IMR-90 (cell line): Measurements from ENCODE around the gene KIF1A. TPM values are rescaled to one million over a fixed set of nuclear protein-coding genes. Genes with fewer than 3 reads are reported as not detected.

Source experiments
- ATAC-seq: fragments of 200-7000 bp; cut with Tn5 transposase; 2 replicates; pipeline ENCODE4 v1.9.1; 2020; ENCODE audit warnings: low read depth, mild to moderate bottlenecking, moderate library complexity
- BruUV-seq: library from RNA; stranded (reverse); fragments of 400-500 nt; replicated peaks from 2 replicates; lab custom pipeline; 2021; lab: Mats Ljungman, UMichigan
- CTCF ChIA-PET: fragments of 300-600 bp; formaldehyde crosslinking; extraction: SDS; loops from one replicate; lab custom pipeline; 2021; ENCODE audit warnings: antibody characterized with exemption; lab: Yijun Ruan, JAX
- POLR2A ChIA-PET: fragments of 300-600 bp; sonication (Branson Sonifier 250); formaldehyde crosslinking; loops from one replicate; lab custom pipeline; 2022; ENCODE audit warnings: antibody characterized with exemption; ENCODE audit not compliant: unreplicated experiment; lab: Charles Lee
- DNase-seq: peaks from one replicate; pipeline ENCODE4 v3.0.0; 2013
- H2AFZ ChIP-seq: replicated peaks from 2 replicates; pipeline ENCODE3; 2013; ENCODE audit warnings: low read length, mild to moderate bottlenecking; ENCODE audit not compliant: poor library complexity
- H2AK5ac ChIP-seq: 2 replicates; pipeline ENCODE4 v1.6.1; 2013; ENCODE audit warnings: low read depth, low read length, inconsistent platforms
- H2AK9ac ChIP-seq: replicated peaks from 2 replicates; pipeline ENCODE3; 2013; ENCODE audit warnings: mild to moderate bottlenecking, low read depth, low read length, moderate library complexity; ENCODE audit not compliant: poor library complexity
- H2BK120ac ChIP-seq: 2 replicates; pipeline ENCODE4 v1.6.1; 2013; ENCODE audit warnings: low read depth, low read length, inconsistent platforms
- H2BK15ac ChIP-seq: 3 replicates; pipeline ENCODE4 v1.6.1; 2013; ENCODE audit warnings: low read depth, low read length, inconsistent platforms
- H2BK20ac ChIP-seq: 2 replicates; pipeline ENCODE4 v1.6.1; 2013; ENCODE audit warnings: low read depth, mild to moderate bottlenecking, inconsistent platforms, low read length, moderate library complexity
- H2BK5ac ChIP-seq: 2 replicates; pipeline ENCODE4 v1.6.1; 2013; ENCODE audit warnings: mild to moderate bottlenecking, low read depth, low read length, inconsistent platforms; ENCODE audit not compliant: poor library complexity, severe bottlenecking
- H3K14ac ChIP-seq: replicated peaks from 2 replicates; pipeline ENCODE4 v1.6.1; 2013; ENCODE audit warnings: low read depth, low read length, inconsistent platforms
- H3K18ac ChIP-seq: 2 replicates; pipeline ENCODE4 v1.6.1; 2013; ENCODE audit warnings: low read depth, low read length, control low read depth
- H3K23ac ChIP-seq: 2 replicates; pipeline ENCODE4 v1.6.1; 2013; ENCODE audit warnings: low read depth, low read length, inconsistent platforms
- H3K27ac ChIP-seq: 2 replicates; pipeline ENCODE4 v1.5.1; 2013; ENCODE audit warnings: mild to moderate bottlenecking, control low read depth, low read length; ENCODE audit not compliant: insufficient read depth
- H3K27me3 ChIP-seq: 2 replicates; pipeline ENCODE4 v1.6.1; 2013; ENCODE audit warnings: low read length; ENCODE audit not compliant: control insufficient read depth, insufficient read depth
- H3K36me3 ChIP-seq: 2 replicates; pipeline ENCODE4 v1.6.1; 2013; ENCODE audit warnings: low read length, mixed read lengths; ENCODE audit not compliant: control insufficient read depth, insufficient read depth
- H3K4ac ChIP-seq: 2 replicates; pipeline ENCODE4 v1.6.1; 2013; ENCODE audit warnings: low read depth, low read length, inconsistent platforms
- H3K4me1 ChIP-seq: 2 replicates; pipeline ENCODE4 v1.6.1; 2013; ENCODE audit warnings: low read length, mixed read lengths; ENCODE audit not compliant: control insufficient read depth, insufficient read depth
- H3K4me2 ChIP-seq: 2 replicates; pipeline ENCODE4 v1.6.1; 2013; ENCODE audit warnings: low read depth, mild to moderate bottlenecking, control low read depth, low read length, moderate library complexity
- H3K4me3 ChIP-seq: 2 replicates; pipeline ENCODE4 v1.5.1; 2013; ENCODE audit warnings: low read depth, mild to moderate bottlenecking, control low read depth, low read length, moderate library complexity; ENCODE audit not compliant: insufficient read depth
- H3K56ac ChIP-seq: 2 replicates; pipeline ENCODE4 v1.6.1; 2013; ENCODE audit warnings: low read length, inconsistent platforms; ENCODE audit not compliant: insufficient read depth; ENCODE audit errors: extremely low read depth
- H3K79me1 ChIP-seq, 2 experiments: 2 replicates each; pipeline ENCODE4 v1.6.1; 2013; ENCODE audit warnings: low read length in 2 of 2, inconsistent platforms in 1 of 2, low read depth in 1 of 2
- H3K9ac ChIP-seq: 2 replicates; pipeline ENCODE4 v1.6.1; 2013; ENCODE audit warnings: low read depth, low read length, control low read depth
- H3K9me1 ChIP-seq: 2 replicates; pipeline ENCODE4 v1.6.1; 2013; ENCODE audit warnings: low read length, inconsistent platforms; ENCODE audit not compliant: insufficient read depth
- H3K9me3 ChIP-seq: 2 replicates; pipeline ENCODE4 v1.6.1; 2013; ENCODE audit warnings: low read length; ENCODE audit not compliant: control insufficient read depth, insufficient read depth
- H4K20me1 ChIP-seq: 2 replicates; pipeline ENCODE4 v1.6.1; 2013; ENCODE audit warnings: low read length, inconsistent platforms; ENCODE audit not compliant: insufficient read depth
- H4K5ac ChIP-seq: 2 replicates; pipeline ENCODE4 v1.6.1; 2013; ENCODE audit warnings: mild to moderate bottlenecking, low read depth, low read length, control low read depth
- H4K8ac ChIP-seq, 2 experiments: 2 replicates each; pipeline ENCODE4 v1.6.1; 2013; ENCODE audit warnings: low read depth in 2 of 2, low read length in 2 of 2, control low read depth in 1 of 2, inconsistent platforms in 1 of 2
- H4K91ac ChIP-seq: 2 replicates; pipeline ENCODE4 v1.6.1; 2013; ENCODE audit warnings: low read depth, low read length, inconsistent platforms; ENCODE audit not compliant: insufficient read depth
- BHLHE40 ChIP-seq: fragments of 150-350 bp; IDR thresholded peaks from 2 replicates; pipeline ENCODE4 v1.6.1; 2016; ENCODE audit warnings: mild to moderate bottlenecking, low read depth, low read length
- CEBPB ChIP-seq: IDR thresholded peaks from 2 replicates; pipeline ENCODE4 v1.6.1; 2012; ENCODE audit warnings: low read depth, low read length, improper control_type of control experiment
- CHD1 ChIP-seq: IDR thresholded peaks from 2 replicates; pipeline ENCODE4 v1.6.1; 2012; ENCODE audit warnings: low read depth, low read length, improper control_type of control experiment
- CTCF ChIP-seq: conservative IDR thresholded peaks from 2 replicates; pipeline ENCODE4 v1.5.1; 2012; ENCODE audit warnings: mild to moderate bottlenecking, low read depth, low read length, improper control_type of control experiment
- ELK1 ChIP-seq: fragments of 150-350 bp; IDR thresholded peaks from 2 replicates; pipeline ENCODE4 v1.6.1; 2016; ENCODE audit warnings: low read depth, mild to moderate bottlenecking, low read length, moderate library complexity, borderline replicate concordance
- FOS ChIP-seq: fragments of 150-350 bp; IDR thresholded peaks from 2 replicates; pipeline ENCODE4 v1.6.1; 2016; ENCODE audit warnings: low read depth, low read length
- MAFK ChIP-seq: IDR thresholded peaks from 2 replicates; pipeline ENCODE4 v1.6.1; 2012; ENCODE audit warnings: low read depth, low read length, improper control_type of control experiment
- MAZ ChIP-seq: IDR thresholded peaks from 2 replicates; pipeline ENCODE4 v1.6.1; 2012; ENCODE audit warnings: low read depth, mild to moderate bottlenecking, low read length, improper control_type of control experiment, moderate library complexity, borderline replicate concordance
- MXI1 ChIP-seq: IDR thresholded peaks from 2 replicates; pipeline ENCODE4 v1.6.1; 2012; ENCODE audit warnings: low read depth, mild to moderate bottlenecking, low read length, moderate library complexity, borderline replicate concordance
- NFE2L2 ChIP-seq: fragments of 150-350 bp; IDR thresholded peaks from 2 replicates; pipeline ENCODE4 v1.6.1; 2016; ENCODE audit warnings: low read depth, mild to moderate bottlenecking, low read length
- POLR2A ChIP-seq: IDR thresholded peaks from 2 replicates; pipeline ENCODE4 v1.6.1; 2012; ENCODE audit warnings: mild to moderate bottlenecking, low read depth, low read length
- RAD21 ChIP-seq: IDR thresholded peaks from 2 replicates; pipeline ENCODE4 v1.6.1; 2012; ENCODE audit warnings: low read length, improper control_type of control experiment
- RCOR1 ChIP-seq: IDR thresholded peaks from 2 replicates; pipeline ENCODE4 v1.6.1; 2012; ENCODE audit warnings: mild to moderate bottlenecking, low read length, improper control_type of control experiment; ENCODE audit not compliant: insufficient replicate concordance
- RFX5 ChIP-seq: IDR thresholded peaks from 2 replicates; pipeline ENCODE4 v1.8.0; 2012; ENCODE audit warnings: low read depth, mild to moderate bottlenecking, low read length, moderate library complexity
- SMC3 ChIP-seq: fragments of 150-350 bp; IDR thresholded peaks from 2 replicates; pipeline ENCODE4 v1.6.1; 2016; ENCODE audit warnings: low read depth, mild to moderate bottlenecking, antibody characterized with exemption, low read length, moderate library complexity
- USF2 ChIP-seq: fragments of 150-350 bp; IDR thresholded peaks from 2 replicates; pipeline ENCODE4 v1.6.1; 2017; ENCODE audit warnings: mild to moderate bottlenecking, antibody characterized with exemption, low read length, low read depth
- WGBS, 2 experiments: methylation state at CpG; one replicate each; pipeline versions ENCODE4 v1.1.5 to v1.1.7; 2013; ENCODE audit warnings: missing lambda C conversion rate in 2 of 2; ENCODE audit not compliant: insufficient read length in 1 of 2; ENCODE audit errors: extremely low coverage in 2 of 2; 5-methylcytosine and 5-hydroxymethylcytosine counted together
- dilution Hi-C: fragments of 300-500 bp; cut with HindIII; formaldehyde crosslinking; loops from one replicate; pipeline ENCODE4 v1.14.3; 2018; ENCODE audit warnings: low sequenced_read_pairs; ENCODE audit not compliant: unreplicated experiment
- in situ Hi-C: fragments of 300-500 bp; cut with MboI; formaldehyde crosslinking; loops from 3 replicates; pipeline ENCODE4 v1.14.3; 2019; ENCODE audit warnings: low sequenced_read_pairs, inconsistent platforms, mixed read lengths
- intact Hi-C: fragments of 100-400 bp; cut with micrococcal nuclease; formaldehyde crosslinking; loops from 2 replicates; pipeline ENCODE4 v1.10.0; 2022
- polyA plus RNA-seq, 3 experiments: library from polyadenylated mRNA; depleted of rRNA; stranded (reverse); fragments of >200 nt; gene quantifications; 2 replicates each; pipeline ENCODE4 v1.2.3, GENCODE V29; 2012; ENCODE audit warnings: low replicate concordance in 1 of 3
- total RNA-seq: library from RNA; depleted of rRNA; stranded (reverse); fragments of >200 nt; gene quantifications from 2 replicates; pipeline ENCODE4 v1.2.3, GENCODE V29; 2012

The KIF1A gene
- total and polyA plus RNA-seq, 2 of the 4 experiments (the other 2 are of a cell fraction) = under 0.01 TPM; not detected in 1

GRCh38 chr2:240768216-240768615, 51.8 kb downstream of the KIF1A start:
- no peak overlapping the region for H3K14ac ChIP-seq
- no peaks in the 10 kb centered on the region for H3K79me1 ChIP-seq
- H4K5ac ChIP-seq = no peak overlapping the region
- H3K9ac ChIP-seq = no peak overlapping the region
- no peaks in the 10 kb centered on the region for H3K9me1 ChIP-seq
- no peak overlapping the region for H2BK5ac ChIP-seq
- H3K56ac ChIP-seq = no peak overlapping the region
- H2AK9ac ChIP-seq = no peak overlapping the region
- dilution Hi-C loops (no loop called here), intact Hi-C loops (no loop called here), in situ Hi-C loops (no loop called here)
- H2BK120ac ChIP-seq = no peak overlapping the region
- TF ChIP-seq POLR2A (no peak), CEBPB (no peak), USF2 (no peak), NFE2L2 (no peak), RAD21 (no peak), BHLHE40 (no peak), RCOR1 (no peak), FOS (no peak), ELK1 (no peak), SMC3 (no peak), MAZ (no peak), MXI1 (no peak), RFX5 (no peak), MAFK (no peak), CHD1 (no peak), CTCF (no peak)
- DNase-seq = no peak
- no peak overlapping the region for H3K4me2 ChIP-seq
- no peak overlapping the region for H4K91ac ChIP-seq
- no peak overlapping the region for H2AFZ ChIP-seq
- H2BK20ac ChIP-seq = no peak overlapping the region
- no peak overlapping the region for H3K18ac ChIP-seq
- H2AK5ac ChIP-seq = no peak overlapping the region
- 52% methylated on average over 2 of the region's 7 CpGs; no CpG with 5 or more reads in 1 of the 2 experiments for WGBS, 2 experiments
- H2BK15ac ChIP-seq = no peak overlapping the region
- no peak overlapping the region for H3K4ac ChIP-seq
- no peak overlapping the region for H4K8ac ChIP-seq
- peaks cover 3% of the 10 kb centered on the region; the same call in 1 of the 2 replicates for H3K27me3 ChIP-seq
- H3K4me3 ChIP-seq = no peak overlapping the region
- no peaks in the 10 kb centered on the region for H3K36me3 ChIP-seq
- H4K20me1 ChIP-seq = no peaks in the 10 kb centered on the region; the same call in 1 of the 2 replicates
- H3K27ac ChIP-seq = no peak overlapping the region
- CTCF ChIA-PET = interaction anchor here (0.6 kb wide), 1 partner anchor 55 kb away, joined by 5 read pairs; no protein-coding TSS in a partner anchor
- POLR2A ChIA-PET = no interaction called here
- H3K4me1 ChIP-seq = no peaks in the 10 kb centered on the region
- no peak overlapping the region for H3K23ac ChIP-seq
- no peaks in the 10 kb centered on the region for H3K9me3 ChIP-seq
- no peak for ATAC-seq
- BruUV-seq = no TSS peak
